Prostate gland (tissue), 2 donors: ENCODE measurements around the gene MRAS. TPM values are rescaled to one million over a fixed set of nuclear protein-coding genes. Genes with fewer than 3 reads are reported as not detected.

Source experiments
- DNase-seq: peaks from one replicate; pipeline ENCODE4 v3.0.0-alpha.2; 2019; ENCODE audit warnings: low spot score
- H3K27ac ChIP-seq, 2 donors: fragments of 200-600 bp; sonication (generic); 2 replicates each; pipeline ENCODE4 v1.5.1; 2017 to 2019
- H3K27me3 ChIP-seq: fragments of 200-600 bp; sonication (generic); replicated peaks from 2 replicates; pipeline ENCODE4 v1.5.1; 2019; ENCODE audit not compliant: insufficient read depth
- H3K36me3 ChIP-seq, 2 donors: fragments of 200-600 bp; sonication (generic); 1 replicate in 1 of 2; 2 replicates in 1 of 2; pipeline versions ENCODE4 v1.5.1 to v1.8.1; 2017 to 2019
- H3K4me1 ChIP-seq: fragments of 200-600 bp; sonication (generic); replicated peaks from 2 replicates; pipeline ENCODE4 v1.5.1; 2019
- H3K4me3 ChIP-seq, 2 donors: fragments of 200-600 bp; sonication (generic); 2 replicates each; pipeline ENCODE4 v1.5.1; 2017 to 2019
- H3K9me3 ChIP-seq: fragments of 200-600 bp; sonication (generic); 2 replicates; pipeline ENCODE4 v1.5.1; 2017
- POLR2A ChIP-seq: fragments of 450-650 bp; IDR thresholded peaks from one replicate; pipeline ENCODE4 v1.6.1; 2016; ENCODE audit warnings: antibody characterized with exemption, mild to moderate bottlenecking
- POLR2AphosphoS5 ChIP-seq: sonication (generic); formaldehyde crosslinking; IDR thresholded peaks from one replicate; pipeline ENCODE4 v1.6.1; 2017; ENCODE audit warnings: antibody characterized with exemption
- WGBS: methylation state at CpG from one replicate; pipeline ENCODE4 v1.1.5; 2018; 5-methylcytosine and 5-hydroxymethylcytosine counted together
- intact Hi-C: fragments of 100-400 bp; cut with DNase I; formaldehyde crosslinking; loops from one replicate; pipeline ENCODE4 v1.14.2; 2022
- total RNA-seq, 2 donors: library from RNA; depleted of rRNA; stranded (reverse); fragments of >200 nt; gene quantifications; one replicate each; pipeline ENCODE4 v1.1.0, GENCODE V29; 2016
- TF ChIP-seq, protein P1 (sequence below), 4 experiments: fragments of 200-600 bp in 2 of 4; fragments of 450-650 bp in 2 of 4; sonication (generic) in 2 of 4; IDR thresholded peaks; 1 replicate in 3 of 4; 2 replicates in 1 of 4; pipeline ENCODE4 v1.5.1; 2016 to 2019; ENCODE audit warnings: antibody characterized with exemption in 4 of 4, mild to moderate bottlenecking in 2 of 4, moderate library complexity in 2 of 4

The MRAS gene
- total RNA-seq, 2 donors from 2014 or later: 8.7 to 25.3 TPM

- Histone ChIP-seq H3K27me3 (no peaks in the 10 kb centered on the region), H3K36me3 (no peaks in the 10 kb centered on the region), H3K4me1 (no peaks in the 10 kb centered on the region), H3K27ac (no peak overlapping the region), H3K4me3 (no peak overlapping the region), H3K9me3 (no peaks in the 10 kb centered on the region)
- TF ChIP-seq POLR2A (no peak), POLR2AphosphoS5 (no peak)
- TF ChIP-seq, protein P1, sequence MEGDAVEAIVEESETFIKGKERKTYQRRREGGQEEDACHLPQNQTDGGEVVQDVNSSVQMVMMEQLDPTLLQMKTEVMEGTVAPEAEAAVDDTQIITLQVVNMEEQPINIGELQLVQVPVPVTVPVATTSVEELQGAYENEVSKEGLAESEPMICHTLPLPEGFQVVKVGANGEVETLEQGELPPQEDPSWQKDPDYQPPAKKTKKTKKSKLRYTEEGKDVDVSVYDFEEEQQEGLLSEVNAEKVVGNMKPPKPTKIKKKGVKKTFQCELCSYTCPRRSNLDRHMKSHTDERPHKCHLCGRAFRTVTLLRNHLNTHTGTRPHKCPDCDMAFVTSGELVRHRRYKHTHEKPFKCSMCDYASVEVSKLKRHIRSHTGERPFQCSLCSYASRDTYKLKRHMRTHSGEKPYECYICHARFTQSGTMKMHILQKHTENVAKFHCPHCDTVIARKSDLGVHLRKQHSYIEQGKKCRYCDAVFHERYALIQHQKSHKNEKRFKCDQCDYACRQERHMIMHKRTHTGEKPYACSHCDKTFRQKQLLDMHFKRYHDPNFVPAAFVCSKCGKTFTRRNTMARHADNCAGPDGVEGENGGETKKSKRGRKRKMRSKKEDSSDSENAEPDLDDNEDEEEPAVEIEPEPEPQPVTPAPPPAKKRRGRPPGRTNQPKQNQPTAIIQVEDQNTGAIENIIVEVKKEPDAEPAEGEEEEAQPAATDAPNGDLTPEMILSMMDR (IDR thresholded peaks at IDR 0.05): no peak
- intact Hi-C loops: no loop called here
- 69% methylated on average over 5 of the region's 5 CpGs for WGBS
- DNase-seq: no peak
Measured at GRCh38 chr3:138405486-138405885, 57.1 kb downstream of the MRAS start.

- no peak overlapping the region for H3K4me3 ChIP-seq
- H3K27ac ChIP-seq: no peak overlapping the region
- 90% methylated on average over 2 of the region's 2 CpGs for WGBS
- H3K4me1 ChIP-seq: no peaks in the 10 kb centered on the region
- H3K9me3 ChIP-seq: no peaks in the 10 kb centered on the region
- H3K27me3 ChIP-seq: no peaks in the 10 kb centered on the region
- H3K36me3 ChIP-seq: no peaks in the 10 kb centered on the region
- DNase-seq: no peak
- intact Hi-C loops: no loop called here
- TF ChIP-seq POLR2AphosphoS5 (no peak), POLR2A (no peak)
- TF ChIP-seq, protein P1 (IDR thresholded peaks at IDR 0.05): no peak
Measured at GRCh38 chr3:138406606-138407005, 58.2 kb downstream of the MRAS start.

DNA sequence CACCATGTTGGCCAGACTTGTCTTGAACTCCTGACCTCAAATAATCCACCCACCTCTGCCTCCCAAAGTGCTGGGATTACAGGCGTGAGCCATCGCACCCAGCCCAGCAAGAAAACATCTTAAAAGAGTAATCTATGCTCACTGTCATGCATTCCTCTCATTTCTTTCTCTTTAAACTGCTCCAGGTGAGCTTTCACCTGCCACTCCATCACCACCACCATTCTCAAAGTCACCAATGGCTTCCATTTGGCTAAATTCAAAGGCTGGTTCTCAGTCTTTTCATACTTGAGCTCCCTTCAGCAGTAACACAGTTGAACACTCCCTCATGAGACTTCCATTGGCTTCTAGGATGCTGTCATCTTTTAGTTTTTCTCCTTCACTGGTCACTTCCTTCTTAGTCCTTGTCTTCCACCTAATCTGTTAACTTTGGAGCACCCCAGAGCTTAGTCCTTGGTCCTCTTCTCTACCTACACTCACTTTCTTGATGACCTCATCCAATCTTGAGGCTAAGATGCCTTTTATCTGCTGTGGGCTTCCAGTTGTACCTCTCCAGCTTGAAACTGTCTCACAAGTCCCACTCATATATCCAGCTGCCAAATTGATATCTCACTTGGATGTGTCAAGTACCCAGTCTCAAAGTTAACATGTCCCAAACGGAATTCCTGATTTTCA, 59.0 kb downstream of the MRAS start:
- no peaks in the 10 kb centered on the region for H3K4me1 ChIP-seq
- H3K27me3 ChIP-seq: no peaks in the 10 kb centered on the region
- no peak for DNase-seq
- H3K4me3 ChIP-seq: no peak overlapping the region
- intact Hi-C loops: no loop called here
- H3K27ac ChIP-seq: no peak overlapping the region
- H3K9me3 ChIP-seq: no peaks in the 10 kb centered on the region
- TF ChIP-seq POLR2AphosphoS5: no peak
- TF ChIP-seq, protein P1 (IDR thresholded peaks at IDR 0.05): no peak
- no peak for TF ChIP-seq POLR2A
- WGBS: 89% methylated on average over 3 of the region's 3 CpGs
- H3K36me3 ChIP-seq: no peaks in the 10 kb centered on the region

GRCh38 chr3:138408751-138409570, 60.6 kb downstream of the MRAS start:
- H3K9me3 ChIP-seq: no peaks in the 10 kb centered on the region
- DNase-seq: no peak
- intact Hi-C loops: no loop called here

More at GRCh38 chr3:138408751-138409570, 60.6 kb downstream of the MRAS start:
- 65% methylated on average over 7 of the region's 7 CpGs for WGBS
- no peak for TF ChIP-seq POLR2A
- TF ChIP-seq, protein P1 (IDR thresholded peaks at IDR 0.05): no peak
- TF ChIP-seq POLR2AphosphoS5: no peak
- Histone ChIP-seq H3K27ac (no peak overlapping the region), H3K36me3 (no peaks in the 10 kb centered on the region), H3K4me1 (no peaks in the 10 kb centered on the region), H3K27me3 (no peaks in the 10 kb centered on the region), H3K4me3 (no peak overlapping the region)
